H1 (cell line): ENCODE data around the gene MGLL. TPM values are rescaled to one million over a fixed set of nuclear protein-coding genes. Genes with fewer than 3 reads are reported as not detected.

Experiments used
- CTCF ChIA-PET: fragments of 300-600 bp; sonication (Branson Sonifier 250); formaldehyde crosslinking; loops from one replicate; lab custom pipeline; 2021; ENCODE audit not compliant: partially characterized antibody; lab: Charles Lee
- POLR2A ChIA-PET: fragments of 300-600 bp; sonication (Branson Sonifier 250); formaldehyde crosslinking; loops from one replicate; lab custom pipeline; 2021; ENCODE audit warnings: inconsistent platforms; ENCODE audit not compliant: partially characterized antibody; lab: Charles Lee
- DNase-seq, 2 experiments: peaks; one replicate each; pipeline versions ENCODE4 v3.0.0 to v3.0.0-alpha.2; 2010 to 2022; ENCODE audit warnings: low spot score in 2 of 2, low read depth in 1 of 2, mixed read lengths in 1 of 2
- FAIRE-seq: peaks from 2 replicates; lab custom pipeline; 2011; peaks lifted over from hg19 to GRCh38; lab: Jason Lieb, UNC
- H2AFZ ChIP-seq: 2 replicates; pipeline ENCODE4 v1.8.1; 2012; ENCODE audit warnings: low read length, inconsistent platforms
- H2AK5ac ChIP-seq: 2 replicates; pipeline ENCODE4 v1.6.1; 2013; ENCODE audit warnings: low read depth, low read length
- H2BK120ac ChIP-seq: replicated peaks from 2 replicates; pipeline ENCODE3; 2013; ENCODE audit warnings: low read depth, low read length, inconsistent platforms
- H2BK12ac ChIP-seq: 2 replicates; pipeline ENCODE4 v1.6.1; 2013; ENCODE audit warnings: low read depth, low read length
- H2BK15ac ChIP-seq: 2 replicates; pipeline ENCODE4 v1.6.1; 2013; ENCODE audit warnings: low read length
- H2BK20ac ChIP-seq: 2 replicates; pipeline ENCODE4 v1.6.1; 2013; ENCODE audit warnings: low read length
- H2BK5ac ChIP-seq: 2 replicates; pipeline ENCODE4 v1.6.1; 2013; ENCODE audit warnings: low read depth, low read length
- H3K14ac ChIP-seq: 2 replicates; pipeline ENCODE4 v1.6.1; 2013; ENCODE audit warnings: inconsistent platforms; ENCODE audit not compliant: insufficient read length
- H3K18ac ChIP-seq: 2 replicates; pipeline ENCODE4 v1.6.1; 2013; ENCODE audit warnings: low read length; ENCODE audit errors: extremely low read depth
- H3K23ac ChIP-seq: 2 replicates; pipeline ENCODE4 v1.6.1; 2013; ENCODE audit warnings: inconsistent platforms; ENCODE audit not compliant: insufficient read length
- H3K23me2 ChIP-seq: 2 replicates; pipeline ENCODE4 v1.6.1; 2013; ENCODE audit warnings: low read depth, low read length
- H3K27ac ChIP-seq: 2 replicates; pipeline ENCODE4 v1.6.1; 2011; ENCODE audit warnings: low read depth, low read length, inconsistent platforms
- H3K27me3 ChIP-seq, 4 experiments: replicated peaks in 1 of 4; 1 replicate in 1 of 4; 2 replicates in 3 of 4; pipeline versions ENCODE4 v1.6.1 to v1.8.1; 2011 to 2013; ENCODE audit warnings: low read length in 3 of 4, mild to moderate bottlenecking in 3 of 4, inconsistent platforms in 2 of 4, mixed read lengths in 2 of 4, moderate library complexity in 1 of 4; ENCODE audit not compliant: control insufficient read depth in 3 of 4, insufficient read depth in 3 of 4; ENCODE audit errors: extremely low read depth in 1 of 4
- H3K36me3 ChIP-seq, 4 experiments: 2 replicates each; pipeline versions ENCODE4 v1.6.1 to v1.8.1; 2011 to 2013; ENCODE audit warnings: mild to moderate bottlenecking in 4 of 4, low read length in 3 of 4, moderate library complexity in 2 of 4, control low read depth in 1 of 4, inconsistent platforms in 1 of 4; ENCODE audit not compliant: insufficient read depth in 4 of 4, control insufficient read depth in 2 of 4
- H3K4ac ChIP-seq: replicated peaks from 2 replicates; pipeline ENCODE3; 2013; ENCODE audit warnings: low read length, low read depth, mixed read lengths, inconsistent platforms; ENCODE audit not compliant: insufficient read length
- H3K4me1 ChIP-seq, 4 experiments: replicated peaks in 1 of 4; 1 replicate in 1 of 4; 2 replicates in 3 of 4; pipeline versions ENCODE4 v1.6.1 to v1.8.1; 2011 to 2013; ENCODE audit warnings: low read length in 3 of 4, inconsistent platforms in 2 of 4, mixed read lengths in 1 of 4; ENCODE audit not compliant: insufficient read depth in 4 of 4, control insufficient read depth in 3 of 4
- H3K4me2 ChIP-seq, 2 experiments: 2 replicates each; pipeline versions ENCODE4 v1.6.1 to v1.8.1; 2011 to 2013; ENCODE audit warnings: low read depth in 2 of 2, low read length in 2 of 2, control low read depth in 1 of 2, inconsistent platforms in 1 of 2, mild to moderate bottlenecking in 1 of 2; ENCODE audit not compliant: insufficient read depth in 1 of 2
- H3K4me3 ChIP-seq, 4 experiments: fragments of 200-600, 300-600 bp in 1 of 4; sonication (generic), shearing (Covaris generic), sonication (Bioruptor Twin) in 1 of 4; 2 replicates each; pipeline versions ENCODE4 v1.5.1 to v1.8.1; 2011 to 2016; ENCODE audit warnings: low read length in 4 of 4, low read depth in 3 of 4, control low read depth in 2 of 4, inconsistent platforms in 2 of 4, mild to moderate bottlenecking in 2 of 4, mixed read lengths in 1 of 4, moderate library complexity in 1 of 4; ENCODE audit not compliant: insufficient read depth in 2 of 4; ENCODE audit errors: extremely low read depth in 1 of 4
- H3K56ac ChIP-seq: replicated peaks from 2 replicates; pipeline ENCODE3; 2013; ENCODE audit warnings: low read depth, mild to moderate bottlenecking, mixed read lengths, low read length, inconsistent platforms; ENCODE audit not compliant: insufficient read length
- H3K79me1 ChIP-seq: 2 replicates; pipeline ENCODE4 v1.6.1; 2013; ENCODE audit warnings: low read depth, low read length, control low read depth
- H3K79me2 ChIP-seq, 2 experiments: 2 replicates each; pipeline versions ENCODE4 v1.6.1 to v1.8.1; 2012 to 2013; ENCODE audit warnings: low read length in 2 of 2, mild to moderate bottlenecking in 2 of 2, inconsistent platforms in 1 of 2; ENCODE audit not compliant: insufficient read depth in 2 of 2, control insufficient read depth in 1 of 2
- H3K9ac ChIP-seq, 4 experiments: replicated peaks in 1 of 4; 1 replicate in 1 of 4; 2 replicates in 3 of 4; pipeline versions ENCODE4 v1.6.1 to v1.8.1; 2011 to 2013; ENCODE audit warnings: low read depth in 3 of 4, low read length in 3 of 4, control low read depth in 2 of 4, mild to moderate bottlenecking in 2 of 4, moderate library complexity in 2 of 4, inconsistent platforms in 1 of 4; ENCODE audit errors: extremely low read depth in 1 of 4
- H3K9me3 ChIP-seq, 2 experiments: 2 replicates each; pipeline versions ENCODE4 v1.6.1 to v1.8.1; 2012 to 2013; ENCODE audit warnings: mild to moderate bottlenecking in 2 of 2, moderate library complexity in 2 of 2, control low read depth in 1 of 2, inconsistent platforms in 1 of 2, low read depth in 1 of 2, low read length in 1 of 2, mixed read lengths in 1 of 2; ENCODE audit not compliant: insufficient read depth in 2 of 2
- H4K20me1 ChIP-seq, 2 experiments: replicated peaks in 1 of 2; 2 replicates each; pipeline versions ENCODE3 to v1.8.1; 2011 to 2013; ENCODE audit warnings: inconsistent platforms in 2 of 2, low read length in 2 of 2, mild to moderate bottlenecking in 1 of 2; ENCODE audit not compliant: insufficient read depth in 2 of 2, control insufficient read depth in 1 of 2
- H4K5ac ChIP-seq: 2 replicates; pipeline ENCODE4 v1.6.1; 2013; ENCODE audit warnings: low read length, low read depth, mixed read lengths, inconsistent platforms; ENCODE audit not compliant: insufficient read length
- H4K8ac ChIP-seq: 2 replicates; pipeline ENCODE4 v1.8.0; 2013; ENCODE audit warnings: mild to moderate bottlenecking, moderate library complexity, low read length, inconsistent platforms; ENCODE audit not compliant: insufficient read depth; ENCODE audit errors: extremely low read depth
- H4K91ac ChIP-seq: replicated peaks from 2 replicates; pipeline ENCODE3; 2013; ENCODE audit warnings: low read length, mixed read lengths, inconsistent platforms; ENCODE audit not compliant: insufficient read length
- ASH2L ChIP-seq: fragments of 200-600, 300-600 bp; sonication (generic); IDR thresholded peaks from one replicate; pipeline ENCODE4 v1.7.1; 2017; ENCODE audit warnings: low read length
- EP300 ChIP-seq, 2 experiments: IDR thresholded peaks; 1 replicate in 1 of 2; 2 replicates in 1 of 2; pipeline ENCODE4 v1.6.1; 2011 to 2012; ENCODE audit warnings: low read depth in 2 of 2, low read length in 2 of 2, mild to moderate bottlenecking in 2 of 2, borderline replicate concordance in 1 of 2, inconsistent platforms in 1 of 2, moderate library complexity in 1 of 2
- EZH2 ChIP-seq: fragments of 200-600 bp; sonication (generic); IDR thresholded peaks from 2 replicates; pipeline ENCODE4 v1.7.1; 2012; ENCODE audit warnings: low read depth, mild to moderate bottlenecking, moderate library complexity, low read length, inconsistent platforms; ENCODE audit not compliant: severe bottlenecking
- JUN ChIP-seq: IDR thresholded peaks from 2 replicates; pipeline ENCODE4 v1.6.1; 2011; ENCODE audit warnings: low read depth, mild to moderate bottlenecking, improper control_type of control experiment, low read length
- KDM4A ChIP-seq: IDR thresholded peaks from one replicate; pipeline ENCODE4 v1.7.1; 2012; ENCODE audit warnings: low read depth, mild to moderate bottlenecking, moderate library complexity, low read length, inconsistent platforms; ENCODE audit not compliant: severe bottlenecking
- MAFK ChIP-seq: IDR thresholded peaks from 2 replicates; pipeline ENCODE4 v1.6.1; 2012; ENCODE audit warnings: low read depth, mild to moderate bottlenecking, improper control_type of control experiment, low read length
- TAF7 ChIP-seq: optimal IDR thresholded peaks from 2 replicates; pipeline ENCODE3; 2011; ENCODE audit warnings: low read depth, mild to moderate bottlenecking, inconsistent platforms, low read length, moderate library complexity, borderline replicate concordance
- WGBS, 2 experiments: shearing (Covaris generic) in 1 of 2; methylation state at CpG; one replicate each; pipeline versions ENCODE4 v1.1.6 to v1.1.7; 2013 to 2015; ENCODE audit warnings: low lambda C conversion rate in 2 of 2, mixed read lengths in 2 of 2, inconsistent platforms in 1 of 2, low coverage in 1 of 2, missing lambda C conversion rate in 1 of 2; ENCODE audit not compliant: insufficient replicate concordance in 2 of 2, insufficient coverage in 1 of 2, insufficient read length in 1 of 2; ENCODE audit errors: extremely low coverage in 1 of 2, missing lambda C conversion rate in 1 of 2; 5-methylcytosine and 5-hydroxymethylcytosine counted together
- polyA plus RNA-seq, 7 experiments: library from polyadenylated mRNA; depleted of rRNA in 3 of 7; stranded (reverse) in 5 of 7; unstranded in 2 of 7; fragments of >200 nt in 5 of 7; fragments of 200-250 nt in 2 of 7; gene quantifications; 1 replicate in 5 of 7; 2 replicates in 1 of 7; 4 replicates in 1 of 7; pipeline versions ENCODE4 v1.2.1 to v1.2.3, GENCODE V29; 2011 to 2013; ENCODE audit warnings: missing spikeins in 2 of 7, mixed read lengths in 2 of 7
- total RNA-seq: library from RNA; stranded (reverse); fragmentation: NEBNext Ultra II Directional; extraction: Animal tissue kit (Norgen Biotek cat#: 25700); gene quantifications from 2 replicates; pipeline ENCODE4 v1.2.1, GENCODE V29; 2021
- TF ChIP-seq, protein P1 (sequence below): IDR thresholded peaks from 2 replicates; pipeline ENCODE4 v1.6.1; 2012; ENCODE audit warnings: low read length, inconsistent platforms
- TF ChIP-seq, protein P2 (sequence below): IDR thresholded peaks from 2 replicates; pipeline ENCODE4 v1.6.1; 2012; ENCODE audit warnings: inconsistent platforms

Gene MGLL
- total and polyA plus RNA-seq, 2 of the 8 experiments (the other 6 are each of a cell fraction or from before 2014, with no cell fraction given) = 0.05 to 0.34 TPM

DNA sequence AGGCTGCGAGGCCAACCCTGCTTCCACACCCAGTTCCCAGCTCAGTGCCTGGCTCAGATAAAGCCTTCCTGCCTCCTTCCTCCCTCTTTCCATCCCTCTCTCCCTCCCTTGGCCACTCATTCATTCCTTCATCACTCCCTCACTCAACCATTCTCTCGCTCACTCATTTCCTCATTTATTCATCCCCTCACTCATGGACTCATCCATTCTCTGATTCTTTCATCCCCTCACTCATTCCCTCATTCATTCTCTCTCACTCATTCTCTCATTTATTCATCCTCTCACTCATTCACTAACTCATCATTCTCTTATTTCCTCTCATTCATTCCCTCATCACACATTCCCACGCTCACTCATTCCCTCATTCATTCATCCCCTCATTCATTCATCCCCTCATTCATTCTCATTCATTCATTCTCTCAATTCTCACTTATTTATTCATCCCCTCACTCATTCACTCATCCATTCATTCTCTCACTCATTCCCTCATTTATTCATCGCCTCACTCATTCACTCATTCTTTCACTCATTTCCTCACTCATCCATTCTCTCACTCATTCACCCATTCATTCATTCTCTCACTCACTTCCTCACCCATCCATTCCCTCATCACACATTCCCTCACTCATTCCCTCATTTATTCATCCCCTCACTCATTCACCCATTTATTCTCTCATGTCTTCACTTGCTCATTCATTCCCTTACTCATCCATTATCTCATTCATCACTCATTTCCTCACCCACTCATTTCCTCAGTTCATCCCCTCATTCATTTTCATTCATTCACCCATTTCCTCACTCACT lies 136.4 kb downstream of the MGLL start:
- Histone ChIP-seq H3K4me1 (peaks cover 0 to 28% (median 10%) of the 10 kb centered on the region in 4 experiments; a peak in 6 of 7 replicates), H2BK12ac (no peak overlapping the region), H4K20me1 (no peaks in the 10 kb centered on the region), H2AFZ (no peak overlapping the region), H3K27me3 (no peaks in the 10 kb centered on the region), H2BK120ac (no peak overlapping the region), H2BK20ac (no peak overlapping the region), H3K4ac (no peak overlapping the region), H3K18ac (no peak overlapping the region; the same call in 1 of the 2 replicates), H4K5ac (no peak overlapping the region), H2AK5ac (no peak overlapping the region), H3K4me3 (no peak overlapping the region), H3K9me3 (no peaks in the 10 kb centered on the region), H3K36me3 (no peaks in the 10 kb centered on the region), H4K91ac (no peak overlapping the region), H3K14ac (no peak overlapping the region), H3K27ac (no peak overlapping the region), H3K79me1 (no peaks in the 10 kb centered on the region), H2BK5ac (no peak overlapping the region), H3K56ac (no peak overlapping the region), H3K4me2 (no peak overlapping the region), H2BK15ac (no peak overlapping the region), H3K23me2 (peaks cover 16% of the 10 kb centered on the region; the same call in 1 of the 2 replicates), H3K9ac (no peak overlapping the region), H3K23ac (no peak overlapping the region), H4K8ac (no peak overlapping the region), H3K79me2 (no peaks in the 10 kb centered on the region)
- DNase-seq (no peak), FAIRE-seq (no peak)
- ChIA-PET CTCF (interaction anchor here (9.6 kb wide), 1 partner anchor 7 kb away, joined by 172 read pairs; no protein-coding TSS in a partner anchor), POLR2A (no interaction called here)
- 91 to 100% methylated on average over 3 to 4 of the region's 4 CpGs for WGBS, 2 experiments
- no peak for TF ChIP-seq JUN
- no peak for TF ChIP-seq EZH2
- TF ChIP-seq, protein P1, sequence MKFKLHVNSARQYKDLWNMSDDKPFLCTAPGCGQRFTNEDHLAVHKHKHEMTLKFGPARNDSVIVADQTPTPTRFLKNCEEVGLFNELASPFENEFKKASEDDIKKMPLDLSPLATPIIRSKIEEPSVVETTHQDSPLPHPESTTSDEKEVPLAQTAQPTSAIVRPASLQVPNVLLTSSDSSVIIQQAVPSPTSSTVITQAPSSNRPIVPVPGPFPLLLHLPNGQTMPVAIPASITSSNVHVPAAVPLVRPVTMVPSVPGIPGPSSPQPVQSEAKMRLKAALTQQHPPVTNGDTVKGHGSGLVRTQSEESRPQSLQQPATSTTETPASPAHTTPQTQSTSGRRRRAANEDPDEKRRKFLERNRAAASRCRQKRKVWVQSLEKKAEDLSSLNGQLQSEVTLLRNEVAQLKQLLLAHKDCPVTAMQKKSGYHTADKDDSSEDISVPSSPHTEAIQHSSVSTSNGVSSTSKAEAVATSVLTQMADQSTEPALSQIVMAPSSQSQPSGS = no peak
- TF ChIP-seq EP300 (IDR thresholded peaks at IDR 0.05; ENCODE audit: borderline replicate concordance in 1 of 2, low read depth in 2 of 2, low read length in 2 of 2) = no peak
- TF ChIP-seq, protein P2, sequence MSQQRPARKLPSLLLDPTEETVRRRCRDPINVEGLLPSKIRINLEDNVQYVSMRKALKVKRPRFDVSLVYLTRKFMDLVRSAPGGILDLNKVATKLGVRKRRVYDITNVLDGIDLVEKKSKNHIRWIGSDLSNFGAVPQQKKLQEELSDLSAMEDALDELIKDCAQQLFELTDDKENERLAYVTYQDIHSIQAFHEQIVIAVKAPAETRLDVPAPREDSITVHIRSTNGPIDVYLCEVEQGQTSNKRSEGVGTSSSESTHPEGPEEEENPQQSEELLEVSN = no peak
- TF ChIP-seq MAFK = no peak
- TF ChIP-seq ASH2L = no peak
- TF ChIP-seq KDM4A = no peak
- no peak for TF ChIP-seq TAF7
